Endothelial cell (in vitro differentiated cells): Measurements from ENCODE around the gene OR10AD1. TPM values are rescaled to one million over a fixed set of nuclear protein-coding genes. Genes with fewer than 3 reads are reported as not detected.
"Not testable (repeated sequence)": the region's sequence is repeated elsewhere in the genome, so short reads cannot be mapped to it uniquely, and the experiment has no call there.

Experiments
- DNase-seq: peaks from one replicate; pipeline ENCODE4 v3.0.0; 2021; ENCODE audit warnings: low spot score
- H3K27ac Mint-ChIP-seq: one replicate; pipeline ENCODE4 v1.8.0; 2021; ENCODE audit warnings: mixed read lengths, inconsistent platforms; ENCODE audit not compliant: unreplicated experiment
- H3K27me3 Mint-ChIP-seq: one replicate; pipeline ENCODE4 v1.8.0; 2021; ENCODE audit warnings: mild to moderate bottlenecking, moderate library complexity, mixed read lengths, inconsistent platforms; ENCODE audit not compliant: unreplicated experiment
- H3K36me3 Mint-ChIP-seq: one replicate; pipeline ENCODE4 v1.8.0; 2021; ENCODE audit warnings: mild to moderate bottlenecking, low read depth, mixed read lengths, inconsistent platforms; ENCODE audit not compliant: unreplicated experiment
- H3K4me1 Mint-ChIP-seq: one replicate; pipeline ENCODE4 v1.8.0; 2021; ENCODE audit warnings: mild to moderate bottlenecking, mixed read lengths, inconsistent platforms; ENCODE audit not compliant: unreplicated experiment
- H3K4me3 Mint-ChIP-seq: one replicate; pipeline ENCODE4 v1.8.0; 2021; ENCODE audit warnings: mild to moderate bottlenecking, mixed read lengths, inconsistent platforms; ENCODE audit not compliant: unreplicated experiment
- H3K9me3 Mint-ChIP-seq: one replicate; pipeline ENCODE4 v1.8.0; 2021; ENCODE audit warnings: mixed read lengths, inconsistent platforms; ENCODE audit not compliant: unreplicated experiment
- total RNA-seq: library from RNA; stranded (reverse); fragmentation: NEBNext Ultra II Directional; extraction: Animal tissue kit (Norgen Biotek cat#: 25700); gene quantifications from one replicate; pipeline ENCODE4 v1.2.1, GENCODE V29; 2021; ENCODE audit not compliant: unreplicated experiment
- TF ChIP-seq, protein P1 (sequence below): fragments of 200-600 bp; sonication (generic); IDR thresholded peaks from one replicate; pipeline ENCODE4 v1.5.0; 2021; ENCODE audit warnings: antibody characterized with exemption; ENCODE audit not compliant: unreplicated experiment

OR10AD1 gene
- total RNA-seq, 1 donor from 2014 or later, result not detected

GRCh38 chr12:48156652-48157017, 46.5 kb downstream of the OR10AD1 start:
- no peaks in the 10 kb centered on the region for H3K27me3 Mint-ChIP-seq
- no peak for DNase-seq
- TF ChIP-seq, protein P1, sequence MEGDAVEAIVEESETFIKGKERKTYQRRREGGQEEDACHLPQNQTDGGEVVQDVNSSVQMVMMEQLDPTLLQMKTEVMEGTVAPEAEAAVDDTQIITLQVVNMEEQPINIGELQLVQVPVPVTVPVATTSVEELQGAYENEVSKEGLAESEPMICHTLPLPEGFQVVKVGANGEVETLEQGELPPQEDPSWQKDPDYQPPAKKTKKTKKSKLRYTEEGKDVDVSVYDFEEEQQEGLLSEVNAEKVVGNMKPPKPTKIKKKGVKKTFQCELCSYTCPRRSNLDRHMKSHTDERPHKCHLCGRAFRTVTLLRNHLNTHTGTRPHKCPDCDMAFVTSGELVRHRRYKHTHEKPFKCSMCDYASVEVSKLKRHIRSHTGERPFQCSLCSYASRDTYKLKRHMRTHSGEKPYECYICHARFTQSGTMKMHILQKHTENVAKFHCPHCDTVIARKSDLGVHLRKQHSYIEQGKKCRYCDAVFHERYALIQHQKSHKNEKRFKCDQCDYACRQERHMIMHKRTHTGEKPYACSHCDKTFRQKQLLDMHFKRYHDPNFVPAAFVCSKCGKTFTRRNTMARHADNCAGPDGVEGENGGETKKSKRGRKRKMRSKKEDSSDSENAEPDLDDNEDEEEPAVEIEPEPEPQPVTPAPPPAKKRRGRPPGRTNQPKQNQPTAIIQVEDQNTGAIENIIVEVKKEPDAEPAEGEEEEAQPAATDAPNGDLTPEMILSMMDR, result no peak
- no peaks in the 10 kb centered on the region for H3K4me1 Mint-ChIP-seq
- H3K4me3 Mint-ChIP-seq, result peak overlapping the region; percentile 95
- H3K9me3 Mint-ChIP-seq, result no peaks in the 10 kb centered on the region
- H3K36me3 Mint-ChIP-seq, result peaks cover 4% of the 10 kb centered on the region
- no peak overlapping the region for H3K27ac Mint-ChIP-seq

- DNase-seq, H3K4me3 Mint-ChIP-seq, H3K9me3 Mint-ChIP-seq: not testable (repeated sequence)
Measured at GRCh38 chr12:48155786-48156185, 47.3 kb downstream of the OR10AD1 start.

More at GRCh38 chr12:48155786-48156185, 47.3 kb downstream of the OR10AD1 start:
- not testable (repeated sequence) for H3K27me3 Mint-ChIP-seq, H3K4me1 Mint-ChIP-seq, H3K36me3 Mint-ChIP-seq, H3K27ac Mint-ChIP-seq

Other genes starting within 250 kb of the OR10AD1 start
- gene TMEM106C, start 239.7 kb downstream of the OR10AD1 start, total RNA-seq, result 41.0 TPM
- 1.9 TPM for gene COL2A1, start 198.8 kb downstream of the OR10AD1 start, total RNA-seq
- gene SENP1, start 97.2 kb downstream of the OR10AD1 start, total RNA-seq, result 31.2 TPM
- 97.3 TPM for gene PFKM, start 83.9 kb downstream of the OR10AD1 start, total RNA-seq
- gene ASB8, start 45.8 kb downstream of the OR10AD1 start, total RNA-seq, result 25.6 TPM
- 13.3 TPM for gene CCDC184, start 19.6 kb downstream of the OR10AD1 start, total RNA-seq
- gene ZNF641, start 147.6 kb upstream of the OR10AD1 start, total RNA-seq, result 35.3 TPM